ENCODE measurements around the gene LDB1.

The LDB1 gene

DNA sequence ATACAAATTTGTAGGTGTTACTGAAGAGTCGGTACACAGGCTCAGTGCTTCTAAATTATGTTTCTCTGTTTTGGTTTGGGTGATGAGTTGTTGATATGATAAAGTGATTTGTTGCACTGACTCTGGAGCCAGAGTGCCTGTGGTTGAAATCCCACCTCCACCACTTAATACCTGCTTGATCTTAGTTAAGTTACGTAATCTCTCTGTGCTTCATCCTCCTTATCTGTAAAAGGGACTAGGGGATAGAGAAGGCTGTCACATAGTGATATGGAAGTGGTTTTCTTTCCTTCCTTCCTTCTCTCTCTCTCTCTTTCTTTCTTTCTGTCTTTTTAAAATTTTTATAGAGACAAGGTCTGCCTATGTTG, 55.7 kb downstream of the LDB1 start:
- no peak for DNase-seq

DNA sequence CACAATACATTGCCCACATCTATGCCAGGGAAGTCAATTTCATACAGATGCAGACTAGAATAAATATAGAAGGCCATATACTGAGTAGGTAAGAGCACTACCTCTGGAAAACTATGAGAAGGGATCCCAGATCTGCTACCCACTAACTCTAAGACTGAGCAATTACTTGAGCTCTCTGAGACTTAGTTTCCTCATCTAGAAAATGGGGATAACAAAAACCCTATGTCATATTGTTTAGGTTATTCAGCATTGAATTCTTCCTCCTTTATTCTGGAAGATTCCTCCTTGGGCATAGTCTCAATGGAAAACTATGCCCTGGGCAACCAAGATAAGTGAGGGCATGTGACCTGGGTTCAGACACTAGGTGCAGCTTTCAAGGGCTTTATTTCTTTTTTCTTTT, 60.2 kb downstream of the LDB1 start:
- DNase-seq: no peak

Data from activated CD4-positive, CD25-positive, alpha-beta regulatory T cell (primary cell).